ENCODE data around the gene FBXW8.

DNA sequence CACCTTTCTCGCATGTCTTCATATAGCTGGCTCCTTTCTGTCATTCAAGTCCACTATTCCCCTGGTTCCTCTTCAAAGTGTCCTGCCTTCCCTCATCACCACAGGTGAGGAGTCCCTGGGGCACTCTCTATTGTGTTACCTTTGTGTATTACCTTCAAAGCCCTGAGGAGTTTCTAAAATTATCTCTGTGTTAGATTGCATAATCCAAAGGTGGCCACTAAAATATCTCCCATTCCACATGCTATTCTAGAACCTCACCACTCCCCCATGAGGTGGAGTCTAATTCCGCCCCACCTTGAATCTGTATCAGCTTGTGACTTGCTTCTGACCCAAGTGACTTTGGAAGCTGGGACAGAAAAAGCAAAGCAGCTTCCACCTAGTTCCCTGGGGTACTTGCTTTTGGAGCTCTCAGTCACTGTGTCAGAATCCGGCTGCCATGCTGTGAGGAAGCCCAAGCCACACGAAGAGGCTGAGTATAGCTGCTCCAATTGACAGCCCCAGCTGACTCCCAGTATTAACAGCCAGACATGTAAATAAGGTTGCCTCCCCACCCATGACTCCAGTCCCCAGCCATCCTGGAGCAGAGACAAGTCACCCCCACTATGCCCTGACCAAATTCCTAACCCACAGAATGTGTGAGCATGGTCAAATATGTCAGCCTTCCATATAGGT lies 36.3 kb upstream of the FBXW8 start:
- TF ChIP-seq BACH2 (CRISPR knock-in tag; IDR thresholded peaks at IDR 0.05; ENCODE audit: borderline replicate concordance) (no peak), CREB5 (CRISPR knock-in tag; IDR thresholded peaks at IDR 0.05; ENCODE audit: low read depth) (no peak), ZNF70 (CRISPR knock-in tag; IDR thresholded peaks at IDR 0.05) (no peak)
- TF ChIP-seq, protein P1, sequence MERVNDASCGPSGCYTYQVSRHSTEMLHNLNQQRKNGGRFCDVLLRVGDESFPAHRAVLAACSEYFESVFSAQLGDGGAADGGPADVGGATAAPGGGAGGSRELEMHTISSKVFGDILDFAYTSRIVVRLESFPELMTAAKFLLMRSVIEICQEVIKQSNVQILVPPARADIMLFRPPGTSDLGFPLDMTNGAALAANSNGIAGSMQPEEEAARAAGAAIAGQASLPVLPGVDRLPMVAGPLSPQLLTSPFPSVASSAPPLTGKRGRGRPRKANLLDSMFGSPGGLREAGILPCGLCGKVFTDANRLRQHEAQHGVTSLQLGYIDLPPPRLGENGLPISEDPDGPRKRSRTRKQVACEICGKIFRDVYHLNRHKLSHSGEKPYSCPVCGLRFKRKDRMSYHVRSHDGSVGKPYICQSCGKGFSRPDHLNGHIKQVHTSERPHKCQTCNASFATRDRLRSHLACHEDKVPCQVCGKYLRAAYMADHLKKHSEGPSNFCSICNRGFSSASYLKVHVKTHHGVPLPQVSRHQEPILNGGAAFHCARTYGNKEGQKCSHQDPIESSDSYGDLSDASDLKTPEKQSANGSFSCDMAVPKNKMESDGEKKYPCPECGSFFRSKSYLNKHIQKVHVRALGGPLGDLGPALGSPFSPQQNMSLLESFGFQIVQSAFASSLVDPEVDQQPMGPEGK (CRISPR knock-in tag; IDR thresholded peaks at IDR 0.05; ENCODE audit: borderline replicate concordance), result no peak
- TF ChIP-seq, protein P2, sequence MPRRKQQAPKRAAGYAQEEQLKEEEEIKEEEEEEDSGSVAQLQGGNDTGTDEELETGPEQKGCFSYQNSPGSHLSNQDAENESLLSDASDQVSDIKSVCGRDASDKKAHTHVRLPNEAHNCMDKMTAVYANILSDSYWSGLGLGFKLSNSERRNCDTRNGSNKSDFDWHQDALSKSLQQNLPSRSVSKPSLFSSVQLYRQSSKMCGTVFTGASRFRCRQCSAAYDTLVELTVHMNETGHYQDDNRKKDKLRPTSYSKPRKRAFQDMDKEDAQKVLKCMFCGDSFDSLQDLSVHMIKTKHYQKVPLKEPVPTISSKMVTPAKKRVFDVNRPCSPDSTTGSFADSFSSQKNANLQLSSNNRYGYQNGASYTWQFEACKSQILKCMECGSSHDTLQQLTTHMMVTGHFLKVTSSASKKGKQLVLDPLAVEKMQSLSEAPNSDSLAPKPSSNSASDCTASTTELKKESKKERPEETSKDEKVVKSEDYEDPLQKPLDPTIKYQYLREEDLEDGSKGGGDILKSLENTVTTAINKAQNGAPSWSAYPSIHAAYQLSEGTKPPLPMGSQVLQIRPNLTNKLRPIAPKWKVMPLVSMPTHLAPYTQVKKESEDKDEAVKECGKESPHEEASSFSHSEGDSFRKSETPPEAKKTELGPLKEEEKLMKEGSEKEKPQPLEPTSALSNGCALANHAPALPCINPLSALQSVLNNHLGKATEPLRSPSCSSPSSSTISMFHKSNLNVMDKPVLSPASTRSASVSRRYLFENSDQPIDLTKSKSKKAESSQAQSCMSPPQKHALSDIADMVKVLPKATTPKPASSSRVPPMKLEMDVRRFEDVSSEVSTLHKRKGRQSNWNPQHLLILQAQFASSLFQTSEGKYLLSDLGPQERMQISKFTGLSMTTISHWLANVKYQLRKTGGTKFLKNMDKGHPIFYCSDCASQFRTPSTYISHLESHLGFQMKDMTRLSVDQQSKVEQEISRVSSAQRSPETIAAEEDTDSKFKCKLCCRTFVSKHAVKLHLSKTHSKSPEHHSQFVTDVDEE (CRISPR knock-in tag; IDR thresholded peaks at IDR 0.05), result no peak
